Tibial nerve (tissue), 3 donors: ENCODE data around the gene PKNOX2.

Experiments used
- POLR2A ChIP-seq, 2 donors: fragments of 450-650 bp; IDR thresholded peaks; one replicate each; pipeline ENCODE4 v1.6.1; 2017; ENCODE audit warnings: antibody characterized with exemption in 2 of 2, mild to moderate bottlenecking in 2 of 2, moderate library complexity in 2 of 2
- TF ChIP-seq, protein P1 (sequence below), 5 experiments: fragments of 200-600 bp in 3 of 5; fragments of 450-650 bp in 2 of 5; sonication (generic) in 3 of 5; IDR thresholded peaks; one replicate each; pipeline ENCODE4 v1.5.1; 2016 to 2019; ENCODE audit warnings: antibody characterized with exemption in 5 of 5, mild to moderate bottlenecking in 3 of 5, moderate library complexity in 2 of 5

DNA sequence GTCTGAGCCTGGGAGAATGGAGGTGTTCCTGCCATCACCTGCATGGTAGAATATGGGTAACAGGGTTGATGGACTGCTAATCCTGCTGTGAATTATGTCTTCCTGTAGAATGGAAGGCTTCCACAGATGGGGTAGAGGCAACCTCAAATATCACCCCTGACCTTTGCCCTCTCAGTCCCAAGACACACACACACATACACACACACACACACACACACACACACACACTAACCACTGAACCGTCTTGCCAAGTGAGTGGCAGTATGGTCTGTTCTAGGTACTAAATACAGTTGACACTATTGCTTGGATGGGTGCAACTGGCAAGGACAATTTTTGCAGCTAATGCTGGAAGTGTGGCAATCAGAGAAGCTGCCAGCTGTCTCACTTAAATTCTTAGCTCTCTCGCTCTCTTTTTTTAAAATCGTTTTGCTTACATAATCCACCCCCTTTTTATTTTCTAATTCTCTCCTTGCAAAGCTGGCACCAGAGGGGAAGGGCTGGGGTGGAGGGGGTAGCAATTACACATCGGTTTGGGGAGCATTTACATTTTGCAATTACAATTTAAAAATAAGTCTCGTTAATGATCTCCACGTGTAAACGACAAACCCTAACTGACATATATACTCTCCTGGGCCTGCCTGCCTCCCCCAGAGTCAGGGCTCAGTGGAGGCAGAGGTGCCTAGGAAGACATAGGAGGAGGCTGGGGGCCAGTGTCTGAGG is 169.0 kb downstream of the PKNOX2 start:
- TF ChIP-seq, protein P1, sequence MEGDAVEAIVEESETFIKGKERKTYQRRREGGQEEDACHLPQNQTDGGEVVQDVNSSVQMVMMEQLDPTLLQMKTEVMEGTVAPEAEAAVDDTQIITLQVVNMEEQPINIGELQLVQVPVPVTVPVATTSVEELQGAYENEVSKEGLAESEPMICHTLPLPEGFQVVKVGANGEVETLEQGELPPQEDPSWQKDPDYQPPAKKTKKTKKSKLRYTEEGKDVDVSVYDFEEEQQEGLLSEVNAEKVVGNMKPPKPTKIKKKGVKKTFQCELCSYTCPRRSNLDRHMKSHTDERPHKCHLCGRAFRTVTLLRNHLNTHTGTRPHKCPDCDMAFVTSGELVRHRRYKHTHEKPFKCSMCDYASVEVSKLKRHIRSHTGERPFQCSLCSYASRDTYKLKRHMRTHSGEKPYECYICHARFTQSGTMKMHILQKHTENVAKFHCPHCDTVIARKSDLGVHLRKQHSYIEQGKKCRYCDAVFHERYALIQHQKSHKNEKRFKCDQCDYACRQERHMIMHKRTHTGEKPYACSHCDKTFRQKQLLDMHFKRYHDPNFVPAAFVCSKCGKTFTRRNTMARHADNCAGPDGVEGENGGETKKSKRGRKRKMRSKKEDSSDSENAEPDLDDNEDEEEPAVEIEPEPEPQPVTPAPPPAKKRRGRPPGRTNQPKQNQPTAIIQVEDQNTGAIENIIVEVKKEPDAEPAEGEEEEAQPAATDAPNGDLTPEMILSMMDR (IDR thresholded peaks at IDR 0.05): no peak
- no peak for TF ChIP-seq POLR2A (IDR thresholded peaks at IDR 0.05)
